KMS-11 (cell line): ENCODE data around the gene AVEN.
A peak's percentile ranks its signal among the peaks of the same experiment; 100 is the strongest.

Experiments used
- H2AFZ ChIP-seq: fragments of 200-600 bp; sonication (generic); 2 replicates; pipeline ENCODE4 v1.6.1; 2016; ENCODE audit warnings: antibody characterized with exemption, mixed run types, low read depth
- H3K27ac ChIP-seq: fragments of 200-600 bp; sonication (generic); 2 replicates; pipeline ENCODE4 v1.6.1; 2016; ENCODE audit warnings: mild to moderate bottlenecking, mixed run types
- H3K27me3 ChIP-seq: fragments of 200-600 bp; sonication (generic); 2 replicates; pipeline ENCODE4 v1.6.1; 2017; ENCODE audit warnings: mild to moderate bottlenecking, low read depth, mixed run types, moderate library complexity; ENCODE audit not compliant: insufficient read depth
- H3K36me3 ChIP-seq: fragments of 200-600 bp; sonication (generic); 2 replicates; pipeline ENCODE4 v1.6.1; 2017; ENCODE audit warnings: mild to moderate bottlenecking, mixed run types; ENCODE audit not compliant: insufficient read depth
- H3K4me1 ChIP-seq: fragments of 200-600 bp; sonication (generic); 2 replicates; pipeline ENCODE4 v1.6.1; 2016; ENCODE audit warnings: mild to moderate bottlenecking, low read depth, mixed run types; ENCODE audit not compliant: poor library complexity, severe bottlenecking
- H3K4me2 ChIP-seq: fragments of 200-600 bp; sonication (generic); 2 replicates; pipeline ENCODE4 v1.7.0; 2016; ENCODE audit warnings: mild to moderate bottlenecking, mixed run types
- H3K4me3 ChIP-seq: fragments of 200-600 bp; sonication (generic); IDR thresholded peaks from 2 replicates; pipeline ENCODE4 v1.6.1; 2017; ENCODE audit warnings: low read depth, low read length, mixed read lengths; ENCODE audit not compliant: insufficient read depth
- H3K79me2 ChIP-seq: fragments of 200-600 bp; sonication (generic); 2 replicates; pipeline ENCODE4 v1.6.1; 2016; ENCODE audit warnings: low read depth, mixed run types; ENCODE audit not compliant: insufficient read depth
- H3K9ac ChIP-seq: fragments of 200-600 bp; sonication (generic); 2 replicates; pipeline ENCODE4 v1.6.1; 2016; ENCODE audit warnings: mild to moderate bottlenecking, mixed run types
- H4K20me1 ChIP-seq: fragments of 200-600 bp; sonication (generic); 2 replicates; pipeline ENCODE4 v1.6.1; 2016; ENCODE audit warnings: mild to moderate bottlenecking, mixed run types; ENCODE audit not compliant: insufficient read depth
- CTCF ChIP-seq: fragments of 200-600 bp; sonication (generic); conservative IDR thresholded peaks from 2 replicates; pipeline ENCODE4 v1.6.1; 2017; ENCODE audit warnings: low read depth, mild to moderate bottlenecking, antibody characterized with exemption, low read length, moderate library complexity, mixed read lengths

The AVEN gene

DNA sequence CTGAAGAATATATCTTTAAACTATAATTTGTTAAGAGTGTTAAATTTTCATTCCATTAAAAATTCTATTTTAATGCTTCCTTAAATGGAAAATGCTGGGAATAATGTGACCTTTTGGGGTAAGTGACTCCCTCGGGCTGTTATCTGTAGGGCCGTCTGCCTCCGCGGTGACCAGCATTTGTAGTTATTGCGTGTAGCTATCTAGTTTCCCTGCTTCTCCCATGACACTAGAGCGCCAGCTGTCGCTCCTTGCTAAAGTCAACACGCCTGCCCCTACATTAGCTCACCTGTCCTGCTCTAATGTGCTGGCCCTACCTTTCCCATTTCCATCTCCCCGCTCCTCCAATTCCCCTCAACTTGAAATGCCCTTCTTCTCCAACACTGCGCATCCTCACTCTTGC is 83.1 kb downstream of the AVEN start:
- Histone ChIP-seq H3K4me3 (no peak overlapping the region), H3K9ac (no peak overlapping the region), H3K36me3 (no peaks in the 10 kb centered on the region), H3K4me2 (no peak overlapping the region), H3K4me1 (no peaks in the 10 kb centered on the region), H2AFZ (no peak overlapping the region), H3K27me3 (no peaks in the 10 kb centered on the region), H4K20me1 (no peaks in the 10 kb centered on the region), H3K27ac (no peak overlapping the region), H3K79me2 (no peaks in the 10 kb centered on the region)
- no peak for TF ChIP-seq CTCF

DNA sequence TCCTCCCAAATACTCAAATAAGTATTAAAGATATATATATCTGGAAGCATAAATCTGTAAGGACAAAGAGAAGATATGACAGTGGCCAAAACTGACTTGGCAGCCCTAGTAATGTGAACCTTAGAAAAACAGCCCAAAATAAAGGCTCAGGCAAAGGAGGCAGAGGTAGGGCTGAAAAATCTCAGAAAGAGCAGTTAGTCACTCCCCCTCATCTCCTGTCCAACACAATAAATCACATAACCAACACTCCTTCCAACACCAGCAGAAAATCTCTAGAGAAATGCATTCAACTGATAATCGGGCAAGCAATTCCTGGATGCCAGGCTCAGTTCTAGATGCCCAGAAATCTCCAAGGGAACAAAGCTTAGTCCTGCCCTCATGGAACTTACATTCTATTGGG is 92.9 kb downstream of the AVEN start:
- no peaks in the 10 kb centered on the region for H3K79me2 ChIP-seq
- peaks cover 16% of the 10 kb centered on the region for H3K4me1 ChIP-seq
- no peaks in the 10 kb centered on the region for H4K20me1 ChIP-seq
- no peaks in the 10 kb centered on the region for H3K27me3 ChIP-seq
- H3K36me3 ChIP-seq, result no peaks in the 10 kb centered on the region
- no peak overlapping the region for H2AFZ ChIP-seq
- TF ChIP-seq CTCF, result no peak
- no peak overlapping the region for H3K9ac ChIP-seq
- no peak overlapping the region for H3K4me3 ChIP-seq
- H3K27ac ChIP-seq, result no peak overlapping the region
- no peak overlapping the region for H3K4me2 ChIP-seq

GRCh38 chr15:33941279-33942063 is 97.5 kb downstream of the AVEN start:
- no peaks in the 10 kb centered on the region for H3K27me3 ChIP-seq
- no peak overlapping the region for H3K4me3 ChIP-seq
- peak overlapping the region; percentile 81 for H3K4me2 ChIP-seq
- H3K27ac ChIP-seq, result peak overlapping the region; percentile 50
- TF ChIP-seq CTCF, result no peak
- H3K9ac ChIP-seq, result peak overlapping the region; percentile 5; the same call in 1 of the 2 replicates
- H4K20me1 ChIP-seq, result no peaks in the 10 kb centered on the region
- H2AFZ ChIP-seq, result no peak overlapping the region
- H3K79me2 ChIP-seq, result no peaks in the 10 kb centered on the region
- H3K36me3 ChIP-seq, result no peaks in the 10 kb centered on the region
- H3K4me1 ChIP-seq, result peaks cover 31% of the 10 kb centered on the region

GRCh38 chr15:33934921-33935320 is 104.1 kb downstream of the AVEN start:
- H3K9ac ChIP-seq, result no peak overlapping the region
- no peak overlapping the region for H3K4me3 ChIP-seq
- H3K36me3 ChIP-seq, result no peaks in the 10 kb centered on the region
- no peaks in the 10 kb centered on the region for H3K27me3 ChIP-seq
- no peak for TF ChIP-seq CTCF
- no peak overlapping the region for H3K4me2 ChIP-seq
- no peak overlapping the region for H2AFZ ChIP-seq
- no peak overlapping the region for H3K27ac ChIP-seq
- no peaks in the 10 kb centered on the region for H4K20me1 ChIP-seq
- H3K4me1 ChIP-seq, result peaks cover 3% of the 10 kb centered on the region
- H3K79me2 ChIP-seq, result no peaks in the 10 kb centered on the region
